ENCODE measurements around the gene GABRR1. TPM values are rescaled to one million over a fixed set of nuclear protein-coding genes. Genes with fewer than 3 reads are reported as not detected.

Gene GABRR1
- total RNA-seq, 3 donors from 2014 or later (not counting 1 experiment from before 2014, with no cell fraction given) = 0.07 TPM; not detected in 2

DNA sequence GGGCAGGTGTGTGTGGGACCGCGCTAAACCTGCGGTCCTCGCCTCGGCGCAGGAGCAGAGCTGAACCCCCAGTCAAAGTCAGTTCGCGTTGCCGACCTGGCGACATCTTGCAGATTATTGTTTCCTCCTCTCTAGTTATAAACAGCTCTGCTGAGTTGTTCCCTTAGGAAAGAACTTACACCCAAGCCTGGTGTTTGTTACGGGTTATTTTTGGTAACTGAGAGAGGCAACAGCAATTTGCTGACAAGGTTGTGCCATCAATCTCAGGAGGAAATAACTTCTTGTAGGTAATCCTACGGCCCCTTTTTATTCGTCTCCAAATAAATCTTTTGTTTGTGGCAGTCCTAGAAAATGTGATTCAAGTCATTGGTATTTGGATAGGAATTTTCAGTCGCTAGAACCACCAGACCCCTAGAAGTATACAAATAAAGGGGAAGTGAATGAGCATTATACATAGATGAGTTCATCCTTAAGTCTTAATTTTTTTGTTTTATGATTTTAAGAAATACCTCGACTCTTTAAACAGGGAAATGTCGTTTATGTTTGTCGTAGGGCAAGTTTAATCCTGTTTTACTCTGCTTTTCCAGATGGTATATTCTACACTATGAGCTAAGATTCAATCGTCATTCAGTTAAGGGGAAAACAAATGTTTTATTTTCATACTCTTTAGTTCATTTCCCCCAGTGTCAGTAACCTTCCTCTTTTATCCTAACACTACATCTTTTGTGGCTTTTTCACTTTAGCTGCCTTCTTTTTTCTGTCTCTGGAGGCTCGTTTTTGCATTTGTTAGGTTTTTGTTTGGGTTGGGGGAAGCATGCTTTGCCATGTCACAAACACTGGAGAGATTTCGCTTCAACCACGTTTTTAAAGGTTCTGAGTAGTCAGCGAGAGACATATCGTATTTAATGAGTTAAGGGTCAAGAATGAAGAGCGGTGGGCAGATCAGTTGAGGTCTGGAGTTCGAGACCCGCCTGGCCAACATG is 70.1 kb downstream of the GABRR1 start:
- ATAC-seq (peak in 2 of 3 donors; percentile 23 to 35), DNase-seq (peak in 1 of 2 donors; percentile 54)
- peaks cover 5% of the 10 kb centered on the region for H3K4me1 ChIP-seq (ENCODE audit: control insufficient read depth, insufficient read depth, low read length)
- intact Hi-C loops (cut with micrococcal nuclease) = loop anchor here (2.0 kb wide), 1 partner anchor 164 kb away; no protein-coding TSS in a partner anchor
- H3K27ac Mint-ChIP-seq = peak overlapping the region in 1 of 2 donors; percentile 93
- no peaks in the 10 kb centered on the region for H3K27me3 Mint-ChIP-seq (ENCODE audit: low read depth in 2 of 2)
- no peaks in the 10 kb centered on the region for H3K27me3 ChIP-seq (ENCODE audit: control insufficient read depth, insufficient read depth, low read length)
- H3K9me3 ChIP-seq (ENCODE audit: control insufficient read depth, insufficient read depth, low read length) = no peaks in the 10 kb centered on the region
- H3K4me3 Mint-ChIP-seq = peak overlapping the region; percentile 89
- no peaks in the 10 kb centered on the region for H3K36me3 ChIP-seq (ENCODE audit: control insufficient read depth, insufficient read depth, low read length)
- H3K4me1 Mint-ChIP-seq = peaks cover 14 to 15% of the 10 kb centered on the region in 2 donors
- H3K9me3 Mint-ChIP-seq = no peaks in the 10 kb centered on the region
- peak overlapping the region; percentile 51 for H3K4me3 ChIP-seq (ENCODE audit: low read length)
- TF ChIP-seq, protein P1, sequence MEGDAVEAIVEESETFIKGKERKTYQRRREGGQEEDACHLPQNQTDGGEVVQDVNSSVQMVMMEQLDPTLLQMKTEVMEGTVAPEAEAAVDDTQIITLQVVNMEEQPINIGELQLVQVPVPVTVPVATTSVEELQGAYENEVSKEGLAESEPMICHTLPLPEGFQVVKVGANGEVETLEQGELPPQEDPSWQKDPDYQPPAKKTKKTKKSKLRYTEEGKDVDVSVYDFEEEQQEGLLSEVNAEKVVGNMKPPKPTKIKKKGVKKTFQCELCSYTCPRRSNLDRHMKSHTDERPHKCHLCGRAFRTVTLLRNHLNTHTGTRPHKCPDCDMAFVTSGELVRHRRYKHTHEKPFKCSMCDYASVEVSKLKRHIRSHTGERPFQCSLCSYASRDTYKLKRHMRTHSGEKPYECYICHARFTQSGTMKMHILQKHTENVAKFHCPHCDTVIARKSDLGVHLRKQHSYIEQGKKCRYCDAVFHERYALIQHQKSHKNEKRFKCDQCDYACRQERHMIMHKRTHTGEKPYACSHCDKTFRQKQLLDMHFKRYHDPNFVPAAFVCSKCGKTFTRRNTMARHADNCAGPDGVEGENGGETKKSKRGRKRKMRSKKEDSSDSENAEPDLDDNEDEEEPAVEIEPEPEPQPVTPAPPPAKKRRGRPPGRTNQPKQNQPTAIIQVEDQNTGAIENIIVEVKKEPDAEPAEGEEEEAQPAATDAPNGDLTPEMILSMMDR (IDR thresholded peaks at IDR 0.05) = no peak
- WGBS (ENCODE audit: insufficient coverage) = 16% methylated on average over 18 of the region's 26 CpGs
- no peaks in the 10 kb centered on the region for H3K36me3 Mint-ChIP-seq
- H3K27ac ChIP-seq (ENCODE audit: low read length) = no peak overlapping the region

DNA sequence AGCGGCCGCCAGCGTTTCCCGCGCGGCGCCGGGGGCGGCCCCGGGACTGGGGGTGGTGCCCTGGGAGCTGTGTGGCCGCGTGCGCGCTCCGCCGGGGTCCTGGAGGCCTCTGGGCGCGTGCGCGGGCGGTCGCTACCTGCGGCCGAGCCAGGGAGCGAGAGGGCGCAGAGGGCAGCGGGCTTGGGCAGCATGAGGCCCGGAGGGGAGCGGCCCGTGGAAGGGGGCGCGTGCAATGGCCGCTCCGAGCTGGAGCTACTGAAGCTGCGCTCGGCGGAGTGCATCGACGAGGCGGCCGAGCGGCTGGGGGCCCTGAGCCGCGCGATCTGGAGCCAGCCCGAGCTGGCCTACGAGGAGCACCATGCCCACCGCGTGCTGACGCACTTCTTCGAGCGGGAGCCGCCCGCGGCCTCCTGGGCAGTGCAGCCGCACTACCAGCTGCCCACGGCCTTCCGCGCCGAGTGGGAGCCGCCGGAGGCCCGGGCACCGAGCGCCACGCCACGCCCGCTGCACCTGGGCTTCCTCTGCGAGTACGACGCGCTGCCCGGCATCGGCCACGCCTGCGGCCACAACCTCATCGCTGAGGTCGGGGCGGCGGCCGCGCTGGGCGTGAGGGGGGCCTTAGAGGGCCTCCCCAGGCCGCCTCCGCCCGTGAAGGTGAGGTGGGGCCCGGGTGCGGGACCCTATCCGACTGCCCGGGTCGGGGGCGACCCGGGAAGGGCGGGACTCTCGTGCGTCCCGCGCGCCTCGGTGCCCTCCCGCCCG is 71.0 kb downstream of the GABRR1 start, which contains the start of gene PM20D2:
Gene PM20D2 (plus strand): TSS at position 100 of the 762 bp plus-strand sequence. CDS start 90 bp downstream, at position 190.
- Histone ChIP-seq H3K27me3 (ENCODE audit: control insufficient read depth, insufficient read depth, low read length) (no peaks in the 10 kb centered on the region), H3K4me1 (ENCODE audit: control insufficient read depth, insufficient read depth, low read length) (peaks cover 5% of the 10 kb centered on the region), H3K36me3 (ENCODE audit: control insufficient read depth, insufficient read depth, low read length) (no peaks in the 10 kb centered on the region), H3K27ac (ENCODE audit: low read length) (peak within 1 kb of the TSS; percentile 70), H3K9me3 (ENCODE audit: control insufficient read depth, insufficient read depth, low read length) (no peaks in the 10 kb centered on the region), H3K4me3 (ENCODE audit: low read length) (peak within 1 kb of the TSS; percentile 51)
- H3K36me3 Mint-ChIP-seq = no peaks in the 10 kb centered on the region
- WGBS (ENCODE audit: insufficient coverage) = under 1% methylated on average over 102 of the region's 102 CpGs
- peak within 1 kb of the TSS; percentile 79 to 93 for H3K27ac Mint-ChIP-seq
- peaks cover 14 to 15% of the 10 kb centered on the region in 2 donors for H3K4me1 Mint-ChIP-seq
- intact Hi-C loops (cut with micrococcal nuclease) = loop anchor here (1.0 to 2.0 kb wide), 2 partner anchors 67 to 163 kb away; no protein-coding TSS in a partner anchor
- ATAC-seq (peak; percentile 79 to 83 (median 80)), DNase-seq (peak; percentile 49 to 76)
- no peaks in the 10 kb centered on the region for H3K9me3 Mint-ChIP-seq
- H3K27me3 Mint-ChIP-seq (ENCODE audit: low read depth in 2 of 2) = no peaks in the 10 kb centered on the region
- H3K4me3 Mint-ChIP-seq = peak within 1 kb of the TSS; percentile 99
- TF ChIP-seq, protein P1 (IDR thresholded peaks at IDR 0.05) = no peak

DNA sequence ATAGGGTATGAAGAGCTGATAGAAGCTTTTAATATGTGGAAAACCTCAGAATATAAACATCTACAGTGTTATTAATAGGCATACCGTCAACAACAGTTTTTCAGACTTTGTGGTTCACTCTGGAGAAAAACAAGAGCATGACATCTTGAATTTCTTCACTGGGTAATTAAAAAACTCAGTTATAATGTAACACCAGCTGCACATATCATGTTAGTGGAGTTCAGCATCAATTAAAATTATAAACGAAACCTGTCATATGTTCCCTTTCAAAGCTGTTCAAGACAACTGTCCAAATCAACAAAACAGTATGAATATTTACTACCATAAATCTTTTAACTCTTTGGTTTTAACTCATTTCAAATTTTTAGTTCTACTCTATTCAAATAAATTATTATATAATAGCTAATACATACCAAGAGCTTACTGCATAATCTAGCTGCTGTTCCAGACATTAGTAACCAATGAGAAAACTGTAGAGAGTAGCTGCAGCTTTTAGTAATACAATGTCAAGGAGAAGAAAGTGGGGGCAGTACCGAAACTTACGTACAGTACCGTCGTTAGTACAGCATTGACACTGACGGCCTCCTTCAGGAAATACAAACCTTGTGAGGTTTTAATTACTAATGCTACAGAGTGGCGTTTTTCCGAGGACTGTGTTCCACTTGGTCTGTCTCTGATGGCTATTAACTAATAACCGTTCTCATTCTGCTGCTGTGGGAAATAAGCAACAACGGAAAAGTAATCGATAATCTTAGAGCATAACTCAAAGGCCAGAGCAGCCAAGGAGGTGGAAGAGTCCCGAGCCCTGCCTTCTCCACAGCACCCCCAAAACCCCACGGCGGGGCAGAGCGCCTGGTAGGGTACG is 71.8 kb downstream of the GABRR1 start:
- TF ChIP-seq, protein P1 (IDR thresholded peaks at IDR 0.05) = no peak
- 3% methylated on average over 17 of the region's 17 CpGs for WGBS (ENCODE audit: insufficient coverage)
- no peaks in the 10 kb centered on the region for H3K27me3 Mint-ChIP-seq (ENCODE audit: low read depth in 2 of 2)
- Histone ChIP-seq H3K4me1 (ENCODE audit: control insufficient read depth, insufficient read depth, low read length) (peaks cover 5% of the 10 kb centered on the region), H3K27me3 (ENCODE audit: control insufficient read depth, insufficient read depth, low read length) (no peaks in the 10 kb centered on the region), H3K4me3 (ENCODE audit: low read length) (peak overlapping the region; percentile 51), H3K9me3 (ENCODE audit: control insufficient read depth, insufficient read depth, low read length) (no peaks in the 10 kb centered on the region), H3K27ac (ENCODE audit: low read length) (peak overlapping the region; percentile 70), H3K36me3 (ENCODE audit: control insufficient read depth, insufficient read depth, low read length) (no peaks in the 10 kb centered on the region)
- intact Hi-C loops (cut with micrococcal nuclease) = loop anchor here (1.0 kb wide), 1 partner anchor 66 kb away; no protein-coding TSS in a partner anchor
- H3K4me1 Mint-ChIP-seq = peaks cover 14 to 15% of the 10 kb centered on the region in 2 donors
- H3K4me3 Mint-ChIP-seq = peak overlapping the region; percentile 99
- no peaks in the 10 kb centered on the region for H3K9me3 Mint-ChIP-seq
- no peaks in the 10 kb centered on the region for H3K36me3 Mint-ChIP-seq
- ATAC-seq (peak; percentile 73 to 85 (median 75)), DNase-seq (peak in 1 of 2 donors; percentile 76)
- H3K27ac Mint-ChIP-seq = peak overlapping the region; percentile 79 to 93
